Kidney (tissue), 14 donors: Measurements from ENCODE around the gene SUMF1. TPM values are rescaled to one million over a fixed set of nuclear protein-coding genes. Genes with fewer than 3 reads are reported as not detected.

Source experiments
- DNase-seq, 5 donors: peaks; one replicate each; pipeline ENCODE4 v3.0.0-alpha.2; 2013 to 2020
- FAIRE-seq: peaks from 2 replicates; lab custom pipeline; 2012; peaks lifted over from hg19 to GRCh38; lab: Jason Lieb, UNC
- H3K27ac ChIP-seq, 2 donors: one replicate each; pipeline ENCODE4 v1.7.0; 2013; ENCODE audit warnings: low read depth in 2 of 2, low read length in 2 of 2, inconsistent platforms in 1 of 2
- H3K27me3 ChIP-seq: one replicate; pipeline ENCODE4 v1.7.1; 2013; ENCODE audit warnings: low read length, inconsistent platforms; ENCODE audit not compliant: control insufficient read depth, insufficient read depth
- H3K36me3 ChIP-seq, 3 donors: one replicate each; pipeline versions ENCODE4 v1.7.0 to v1.7.1; 2013; ENCODE audit warnings: low read length in 3 of 3, control low read depth in 1 of 3, inconsistent platforms in 1 of 3; ENCODE audit not compliant: insufficient read depth in 3 of 3, control insufficient read depth in 2 of 3
- H3K4me1 ChIP-seq, 3 donors: one replicate each; pipeline versions ENCODE4 v1.7.0 to v1.7.1; 2013; ENCODE audit warnings: low read length in 3 of 3, inconsistent platforms in 1 of 3, low read depth in 1 of 3; ENCODE audit not compliant: control insufficient read depth in 2 of 3, insufficient read depth in 2 of 3
- H3K4me3 ChIP-seq, 3 donors: one replicate each; pipeline versions ENCODE4 v1.7.0 to v1.8.1; 2013; ENCODE audit warnings: low read length in 3 of 3, control low read depth in 1 of 3, inconsistent platforms in 1 of 3
- H3K9ac ChIP-seq, 3 donors: one replicate each; pipeline versions ENCODE4 v1.7.0 to v1.7.1; 2013; ENCODE audit warnings: low read length in 3 of 3, control low read depth in 1 of 3, inconsistent platforms in 1 of 3
- H3K9me3 ChIP-seq, 3 donors: one replicate each; pipeline versions ENCODE4 v1.7.0 to v1.7.1; 2013; ENCODE audit warnings: low read length in 3 of 3, control low read depth in 1 of 3, inconsistent platforms in 1 of 3; ENCODE audit not compliant: control insufficient read depth in 2 of 3, insufficient read depth in 1 of 3
- CTCF ChIP-seq: IDR thresholded peaks from 3 replicates; pipeline ENCODE4 v1.5.1; 2012; ENCODE audit warnings: mild to moderate bottlenecking, moderate library complexity, borderline replicate concordance; ENCODE audit not compliant: insufficient read depth; ENCODE audit errors: extremely low read depth
- intact Hi-C: fragments of 100-400 bp; cut with DNase I; formaldehyde crosslinking; loops from one replicate; pipeline ENCODE4 v1.11.1; 2022
- polyA plus RNA-seq: library from polyadenylated mRNA; stranded (reverse); fragments of 350-450 nt; fragmentation: Illumina TruSeq; extraction: RNeasy Lipid Tissue Mini Kit (QIAGEN cat#74804); gene quantifications from one replicate; pipeline ENCODE4 v1.2.3, GENCODE V29; 2014; ENCODE audit warnings: low read depth, low replicate concordance; ENCODE audit not compliant: insufficient read depth
- total RNA-seq: library from RNA; stranded (reverse); fragmentation: NEBNext Ultra II Directional; extraction: Animal tissue kit (Norgen Biotek cat#: 25700); gene quantifications from one replicate; pipeline ENCODE4 v1.2.1, GENCODE V29; 2021
- donor health status: control.
- donor health status: control.
- donor health status: control.
- donor health status: control.
- donor health status: control.
- donor health status: DM: yes; HTN: yes; CAD: no.
- donor health status: Normal renal cell carcinoma (clear cell type).

SUMF1 gene
- total and polyA plus RNA-seq, 2 donors from 2014 or later: 50.1 to 50.6 TPM

GRCh38 chr3:4476496-4476895 is 9.4 kb upstream of the SUMF1 start:
- FAIRE-seq (no peak), DNase-seq (no peak)
- no peaks in the 10 kb centered on the region for H3K9me3 ChIP-seq
- H3K27ac ChIP-seq: no peak overlapping the region
- no peak overlapping the region for H3K4me3 ChIP-seq
- no peaks in the 10 kb centered on the region for H3K27me3 ChIP-seq
- no peaks in the 10 kb centered on the region for H3K36me3 ChIP-seq
- H3K4me1 ChIP-seq: peaks cover 0 to 2% (median 0%) of the 10 kb centered on the region in 3 donors
- intact Hi-C loops: no loop called here
- H3K9ac ChIP-seq: no peak overlapping the region
- TF ChIP-seq CTCF: no peak

- no peak for DNase-seq
- no peak overlapping the region for H3K27ac ChIP-seq
- H3K4me1 ChIP-seq: peaks cover 0 to 2% (median 0%) of the 10 kb centered on the region in 3 donors
- H3K9ac ChIP-seq: no peak overlapping the region
- no peaks in the 10 kb centered on the region for H3K27me3 ChIP-seq
- H3K4me3 ChIP-seq: no peak overlapping the region
- no peak for TF ChIP-seq CTCF
- no peaks in the 10 kb centered on the region for H3K9me3 ChIP-seq
- intact Hi-C loops: no loop called here
- no peak for FAIRE-seq
- no peaks in the 10 kb centered on the region for H3K36me3 ChIP-seq
Measured at GRCh38 chr3:4475804-4476203, 8.7 kb upstream of the SUMF1 start.

GRCh38 chr3:4474683-4475490 is 7.8 kb upstream of the SUMF1 start:
- Histone ChIP-seq H3K9me3 (no peaks in the 10 kb centered on the region), H3K9ac (no peak overlapping the region), H3K27me3 (no peaks in the 10 kb centered on the region), H3K4me3 (no peak overlapping the region), H3K4me1 (peaks cover 0 to 2% (median 0%) of the 10 kb centered on the region in 3 donors), H3K36me3 (no peaks in the 10 kb centered on the region), H3K27ac (peak overlapping the region in 1 of 2 donors; percentile 29)
- intact Hi-C loops: no loop called here
- FAIRE-seq (no peak), DNase-seq (peak in 1 of 5 donors; percentile 26)
- TF ChIP-seq CTCF: no peak

GRCh38 chr3:4472766-4473165 is 5.7 kb upstream of the SUMF1 start:
- Histone ChIP-seq H3K4me3 (no peak overlapping the region), H3K27ac (no peak overlapping the region), H3K4me1 (peaks cover 0 to 2% (median 0%) of the 10 kb centered on the region in 3 donors), H3K36me3 (no peaks in the 10 kb centered on the region), H3K9ac (no peak overlapping the region), H3K9me3 (no peaks in the 10 kb centered on the region), H3K27me3 (no peaks in the 10 kb centered on the region)
- FAIRE-seq (no peak), DNase-seq (no peak)
- TF ChIP-seq CTCF: no peak
- intact Hi-C loops: no loop called here
